Heart left ventricle (tissue), 13 donors: ENCODE measurements around the gene PARD3B.

Experiments used
- POLR2A ChIP-seq, 2 donors: fragments of 450-650 bp; IDR thresholded peaks; one replicate each; pipeline ENCODE4 v1.6.1; 2017; ENCODE audit warnings: antibody characterized with exemption in 2 of 2, mild to moderate bottlenecking in 2 of 2, moderate library complexity in 2 of 2
- TF ChIP-seq, protein P1 (sequence below), 12 donors: fragments of 200-600 bp; sonication (generic) in 4 of 12; IDR thresholded peaks; one replicate each; pipeline versions ENCODE4 v1.5.0 to v1.8.0; 2018 to 2022; ENCODE audit warnings: antibody characterized with exemption in 12 of 12, mild to moderate bottlenecking in 5 of 12
- donor health status: ischemic (EF 13 %, LVEDD 7.1; RV severe dilation, severe dysfunction).
- donor health status: DM: no; HTN: yes; CAD: no.
- donor health status: DM: no; HTN: no; CAD: no.
- donor health status: ischemic (EF 25% LVEDD 6.9; RV normal size, moderate dysfunction).
- donor health status: ischemic (EF 25% LVEDD 5.7; RV mildly dilated, moderate dysfunction).
- donor health status: ischemic (EF 35%, LVEDD 5.7; RV mildly dilated, moderate dysfunction).
- donor health status: nonischemic (EF 11% LVEDD 7.7; RV severe dilation, severe dysfunction).
- donor health status: DM: yes; HTN: yes; CAD: no.
- donor health status: PGD.
- donor health status: ischemic (EF 29% LVEDD 5.4; RV normal size, mild dysfunction).
- donor health status: nonischemic (EF 23%, LVEDD 6.1; RV moderate dilation, normal function).

- TF ChIP-seq, protein P1, sequence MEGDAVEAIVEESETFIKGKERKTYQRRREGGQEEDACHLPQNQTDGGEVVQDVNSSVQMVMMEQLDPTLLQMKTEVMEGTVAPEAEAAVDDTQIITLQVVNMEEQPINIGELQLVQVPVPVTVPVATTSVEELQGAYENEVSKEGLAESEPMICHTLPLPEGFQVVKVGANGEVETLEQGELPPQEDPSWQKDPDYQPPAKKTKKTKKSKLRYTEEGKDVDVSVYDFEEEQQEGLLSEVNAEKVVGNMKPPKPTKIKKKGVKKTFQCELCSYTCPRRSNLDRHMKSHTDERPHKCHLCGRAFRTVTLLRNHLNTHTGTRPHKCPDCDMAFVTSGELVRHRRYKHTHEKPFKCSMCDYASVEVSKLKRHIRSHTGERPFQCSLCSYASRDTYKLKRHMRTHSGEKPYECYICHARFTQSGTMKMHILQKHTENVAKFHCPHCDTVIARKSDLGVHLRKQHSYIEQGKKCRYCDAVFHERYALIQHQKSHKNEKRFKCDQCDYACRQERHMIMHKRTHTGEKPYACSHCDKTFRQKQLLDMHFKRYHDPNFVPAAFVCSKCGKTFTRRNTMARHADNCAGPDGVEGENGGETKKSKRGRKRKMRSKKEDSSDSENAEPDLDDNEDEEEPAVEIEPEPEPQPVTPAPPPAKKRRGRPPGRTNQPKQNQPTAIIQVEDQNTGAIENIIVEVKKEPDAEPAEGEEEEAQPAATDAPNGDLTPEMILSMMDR (IDR thresholded peaks at IDR 0.05), result no peak
- TF ChIP-seq POLR2A (IDR thresholded peaks at IDR 0.05), result no peak
These were observed 502.1 kb downstream of the PARD3B start for GRCh38 chr2:205047273-205047839.
